ENCODE measurements around the gene CHRM4.

CHRM4 gene

GRCh38 chr11:46346886-46347636 lies 44.5 kb downstream of the CHRM4 start, which contains the start of gene DGKZ:
Gene DGKZ, plus strand, starts transcription at chr11:46347463. Its CDS starts 197 bp downstream, at chr11:46347660.
- DNase-seq = peak; percentile 85

GRCh38 chr11:46345881-46346484 lies 45.6 kb downstream of the CHRM4 start:
- no peak for DNase-seq

- no peak for DNase-seq
These were observed 46.4 kb downstream of the CHRM4 start for GRCh38 chr11:46345131-46345597.

GRCh38 chr11:46343520-46343919 lies 48.1 kb downstream of the CHRM4 start:
- no peak for DNase-seq

GRCh38 chr11:46342239-46342638 lies 49.3 kb downstream of the CHRM4 start:
- no peak for DNase-seq

GRCh38 chr11:46341454-46341853 lies 50.1 kb downstream of the CHRM4 start:
- no peak for DNase-seq

GRCh38 chr11:46339816-46340215 lies 51.8 kb downstream of the CHRM4 start:
- no peak for DNase-seq

GRCh38 chr11:46338988-46339666 lies 52.4 kb downstream of the CHRM4 start:
- DNase-seq = no peak

GRCh38 chr11:46338636-46338987 lies 53.0 kb downstream of the CHRM4 start:
- no peak for DNase-seq

GRCh38 chr11:46337626-46338345 lies 53.8 kb downstream of the CHRM4 start:
- no peak for DNase-seq

- DNase-seq = no peak
These were observed 54.9 kb downstream of the CHRM4 start for GRCh38 chr11:46336563-46337180.

- no peak for DNase-seq
These were observed 55.5 kb downstream of the CHRM4 start for GRCh38 chr11:46335890-46336562.

- no peak for DNase-seq
These were observed 56.3 kb downstream of the CHRM4 start for GRCh38 chr11:46335271-46335670.

GRCh38 chr11:46334211-46334610 lies 57.4 kb downstream of the CHRM4 start:
- no peak for DNase-seq

Data from activated CD4-positive, alpha-beta T cell treated with anti-CD3 and anti-CD28 coated beads for 1 hour (primary cell).